ENCODE data around the gene SLC6A3. TPM values are rescaled to one million over a fixed set of nuclear protein-coding genes. Genes with fewer than 3 reads are reported as not detected.

SLC6A3 gene
- total and polyA plus RNA-seq, 9 of the 15 experiments (the other 6 are each of a cell fraction or from before 2014, with no cell fraction given): not detected

DNA sequence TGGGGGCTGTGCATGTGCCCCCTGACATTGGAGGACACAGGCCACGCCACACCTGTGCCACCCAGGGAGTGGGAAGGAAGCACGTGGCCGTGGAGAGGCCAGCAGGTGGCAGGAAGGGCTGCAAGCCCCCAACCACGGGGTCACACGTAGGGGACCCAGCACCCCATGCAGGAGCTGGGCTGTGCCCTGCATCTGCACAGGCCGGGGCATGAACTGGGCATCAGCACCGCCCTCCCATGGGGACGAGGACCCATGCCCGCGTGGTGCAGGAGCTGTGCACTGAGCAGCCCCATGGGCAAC is 86.6 kb downstream of the SLC6A3 start:
- H3K9ac ChIP-seq (ENCODE audit: insufficient read depth in 1 of 2, low read depth in 2 of 2, low read length in 2 of 2): no peak overlapping the region
- in situ Hi-C loops (cut with MboI): no loop called here
- 2% methylated on average over 9 of the region's 10 CpGs for WGBS (ENCODE audit: insufficient coverage, low coverage, missing lambda C conversion rate)

DNA sequence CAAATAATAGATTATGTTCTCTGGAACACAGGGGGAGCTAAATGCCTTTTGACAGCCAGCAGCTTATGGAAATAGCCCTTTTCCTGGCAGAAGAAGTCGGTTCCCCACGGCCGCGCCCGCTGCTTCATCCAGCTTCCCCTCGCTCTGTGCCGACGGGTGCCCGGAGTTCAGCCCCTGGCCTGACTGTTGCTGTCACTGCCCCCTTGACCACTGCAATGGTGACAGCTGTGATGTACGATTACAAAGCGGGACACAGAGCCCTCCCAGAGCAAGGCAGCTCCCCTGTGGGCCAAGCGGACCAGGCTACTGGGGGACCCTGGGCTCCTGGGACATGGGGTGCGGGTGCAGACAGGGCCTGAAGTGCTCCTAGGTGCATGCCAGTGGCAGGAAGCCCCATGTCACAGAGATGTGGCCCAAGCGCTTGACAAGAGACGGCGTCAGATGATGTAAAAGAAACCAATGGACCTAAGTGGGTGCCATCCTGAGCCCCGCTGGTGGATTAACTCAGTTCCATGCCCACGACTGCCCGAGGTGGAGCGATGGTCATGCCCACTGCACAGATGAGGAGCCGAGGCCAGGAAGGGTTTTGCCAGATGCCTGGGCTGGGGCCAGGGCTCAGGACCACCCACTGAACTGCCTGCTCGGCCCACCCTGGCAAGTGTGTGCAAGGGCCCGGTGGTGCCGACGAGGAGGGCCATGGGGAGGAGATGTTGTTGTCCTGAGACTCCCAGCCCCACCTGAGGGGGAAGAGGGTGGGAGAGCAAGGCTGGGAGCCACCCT is 87.1 kb downstream of the SLC6A3 start:
- Histone ChIP-seq H3K4me3 (no peak overlapping the region), H3K27ac (ENCODE audit: extremely low read depth, low read depth, low read length) (no peak overlapping the region), H3K9ac (ENCODE audit: insufficient read depth in 1 of 2, low read depth in 2 of 2, low read length in 2 of 2) (no peak overlapping the region), H4K20me1 (replicated peaks; ENCODE audit: control insufficient read depth, insufficient read depth, low read length) (peaks cover 4% of the 10 kb centered on the region; the same call in 1 of the 2 replicates), H2AFZ (ENCODE audit: low read depth, low read length) (no peak overlapping the region), H3K79me2 (ENCODE audit: control insufficient read depth, insufficient read depth, low read length) (no peaks in the 10 kb centered on the region), H3K4me1 (replicated peaks in 1 of 2; ENCODE audit: control insufficient read depth in 2 of 2, insufficient read depth in 2 of 2, low read length in 2 of 2) (peaks cover 0 to 15% of the 10 kb centered on the region in 2 experiments; a peak in 1 of 5 replicates), H3K9me1 (ENCODE audit: control insufficient read depth, insufficient read depth, low read length) (no peaks in the 10 kb centered on the region), H3K27me3 (ENCODE audit: control insufficient read depth in 2 of 2, insufficient read depth in 2 of 2, low read length in 2 of 2) (peaks cover 75 to 85% of the 10 kb centered on the region in 2 experiments), H3K36me3 (ENCODE audit: control insufficient read depth, insufficient read depth, low read length) (no peaks in the 10 kb centered on the region), H3K9me3 (replicated peaks; ENCODE audit: control insufficient read depth, insufficient read depth, low read depth, low read length) (no peaks in the 10 kb centered on the region), H3K4me2 (ENCODE audit: insufficient read depth, low read length) (no peak overlapping the region)
- BruUV-seq (replicated peaks): no TSS peak
- FAIRE-seq (no peak), DNase-seq (ENCODE audit: extremely low read depth in 1 of 4, low spot score in 3 of 4) (no peak), ATAC-seq (no peak)
- TF ChIP-seq ETS2 (tag; IDR thresholded peaks at IDR 0.05; ENCODE audit: borderline replicate concordance, poor library complexity, severe bottlenecking): no peak
- TF ChIP-seq L3MBTL2 (IDR thresholded peaks at IDR 0.05): no peak
- no peak for TF ChIP-seq MCM3 (IDR thresholded peaks at IDR 0.05)
- no peak for TF ChIP-seq ELF1 (tag; IDR thresholded peaks at IDR 0.05)
- TF ChIP-seq, protein P1, sequence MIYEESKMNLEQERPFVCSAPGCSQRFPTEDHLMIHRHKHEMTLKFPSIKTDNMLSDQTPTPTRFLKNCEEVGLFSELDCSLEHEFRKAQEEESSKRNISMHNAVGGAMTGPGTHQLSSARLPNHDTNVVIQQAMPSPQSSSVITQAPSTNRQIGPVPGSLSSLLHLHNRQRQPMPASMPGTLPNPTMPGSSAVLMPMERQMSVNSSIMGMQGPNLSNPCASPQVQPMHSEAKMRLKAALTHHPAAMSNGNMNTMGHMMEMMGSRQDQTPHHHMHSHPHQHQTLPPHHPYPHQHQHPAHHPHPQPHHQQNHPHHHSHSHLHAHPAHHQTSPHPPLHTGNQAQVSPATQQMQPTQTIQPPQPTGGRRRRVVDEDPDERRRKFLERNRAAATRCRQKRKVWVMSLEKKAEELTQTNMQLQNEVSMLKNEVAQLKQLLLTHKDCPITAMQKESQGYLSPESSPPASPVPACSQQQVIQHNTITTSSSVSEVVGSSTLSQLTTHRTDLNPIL (CRISPR knock-in tag; IDR thresholded peaks at IDR 0.05): no peak
- WGBS (ENCODE audit: insufficient coverage, low coverage, missing lambda C conversion rate): 4% methylated on average over 25 of the region's 25 CpGs
- POLR2A ChIA-PET: interaction anchor here (0.7 kb wide), 1 partner anchor 13 kb away, joined by 3 read pairs; no protein-coding TSS in a partner anchor
- intact Hi-C loops (cut with micrococcal nuclease): no loop called here
- CTCF ChIA-PET (ENCODE audit: low intra/inter-chr PET ratio): no interaction called here
- in situ Hi-C loops (cut with MboI): no loop called here

More for the DNA sequence above, 86.6 kb downstream of the SLC6A3 start:
- no peaks in the 10 kb centered on the region for H3K9me1 ChIP-seq (ENCODE audit: control insufficient read depth, insufficient read depth, low read length)
- no peak overlapping the region for H3K4me3 ChIP-seq
- POLR2A ChIA-PET: interaction anchor here (0.5 to 0.6 kb wide), 2 partner anchors 11 to 41 kb away, joined by 3 read pairs; no protein-coding TSS in a partner anchor
- BruUV-seq (replicated peaks): no TSS peak
- peaks cover 4% of the 10 kb centered on the region; the same call in 1 of the 2 replicates for H4K20me1 ChIP-seq (replicated peaks; ENCODE audit: control insufficient read depth, insufficient read depth, low read length)
- intact Hi-C loops (cut with micrococcal nuclease): no loop called here
- no peaks in the 10 kb centered on the region for H3K9me3 ChIP-seq (replicated peaks; ENCODE audit: control insufficient read depth, insufficient read depth, low read depth, low read length)
- no peak overlapping the region for H3K4me2 ChIP-seq (ENCODE audit: insufficient read depth, low read length)
- ATAC-seq: no peak
- CTCF ChIA-PET (ENCODE audit: low intra/inter-chr PET ratio): no interaction called here
- peaks cover 80 to 87% of the 10 kb centered on the region in 2 experiments for H3K27me3 ChIP-seq (ENCODE audit: control insufficient read depth in 2 of 2, insufficient read depth in 2 of 2, low read length in 2 of 2)
- no peak for FAIRE-seq
- no peak overlapping the region for H3K27ac ChIP-seq (ENCODE audit: extremely low read depth, low read depth, low read length)
- no peak overlapping the region for H2AFZ ChIP-seq (ENCODE audit: low read depth, low read length)
- TF ChIP-seq GTF2A2 (tag; IDR thresholded peaks at IDR 0.05) (no peak), ERF (CRISPR knock-in tag; IDR thresholded peaks at IDR 0.05) (no peak)
- H3K4me1 ChIP-seq (replicated peaks in 1 of 2; ENCODE audit: control insufficient read depth in 2 of 2, insufficient read depth in 2 of 2, low read length in 2 of 2): peaks cover 0 to 15% of the 10 kb centered on the region in 2 experiments; a peak in 1 of 5 replicates
- no peaks in the 10 kb centered on the region for H3K79me2 ChIP-seq (ENCODE audit: control insufficient read depth, insufficient read depth, low read length)
- no peak for DNase-seq (ENCODE audit: extremely low read depth in 1 of 4, low spot score in 3 of 4)
- H3K36me3 ChIP-seq (ENCODE audit: control insufficient read depth, insufficient read depth, low read length): no peaks in the 10 kb centered on the region
